ENCODE measurements around the gene SV2C. TPM values are rescaled to one million over a fixed set of nuclear protein-coding genes. Genes with fewer than 3 reads are reported as not detected.

The SV2C gene
- total RNA-seq, 1 donor from 2014 or later, result 3.4 TPM

DNA sequence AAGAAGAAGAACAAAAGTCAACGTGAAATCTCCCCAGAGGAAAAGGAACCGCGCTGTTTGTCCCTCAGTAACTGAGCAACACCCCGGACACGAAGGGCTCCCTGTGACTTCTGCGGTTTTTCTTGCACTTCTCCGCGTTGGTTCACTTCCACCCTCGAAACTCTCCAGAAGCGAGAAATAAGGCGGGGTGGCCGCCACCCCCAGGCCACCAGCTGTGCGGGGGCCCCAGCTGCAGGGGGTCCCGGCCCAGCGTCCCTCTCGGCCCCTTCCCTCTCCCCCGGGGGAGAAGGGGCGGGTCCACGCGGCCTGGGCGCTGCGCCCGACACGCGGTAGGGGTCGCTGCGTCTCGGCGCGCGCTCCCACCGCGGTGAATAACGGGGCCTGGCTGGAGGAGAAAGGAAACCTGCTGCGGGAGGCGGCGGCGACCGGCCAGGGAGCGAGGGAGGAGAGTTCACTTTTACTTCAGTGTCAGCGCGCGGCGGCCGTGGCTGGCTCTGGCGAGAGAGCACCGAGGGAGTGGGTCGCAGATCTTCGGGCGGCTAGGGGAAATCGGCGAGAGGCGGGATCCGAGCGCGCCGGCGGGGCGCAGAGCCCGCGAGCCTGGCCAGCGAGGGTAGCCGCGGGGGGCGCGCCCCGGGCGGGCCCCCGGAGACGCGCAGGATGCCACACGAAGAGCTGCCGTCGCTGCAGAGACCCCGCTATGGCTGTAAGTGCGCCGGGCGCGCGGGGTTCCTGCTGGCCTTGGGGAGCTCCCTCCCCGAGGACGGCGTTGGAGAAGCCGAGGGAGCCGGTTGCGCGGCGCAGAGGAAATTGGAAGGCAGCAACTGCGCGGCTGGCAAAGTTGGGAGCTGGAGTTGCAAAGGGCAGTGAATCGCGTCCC, 319.9 kb downstream of the SV2C start, which contains the start of gene IQGAP2:
IQGAP2 (plus strand) TSS at position 400 of the 880 bp plus-strand sequence; CDS start at position 661, 261 bp downstream.
- intact Hi-C loops (cut with DNase I), result no loop called here
- H3K4me3 ChIP-seq, result peak within 1 kb of the TSS; percentile 51 to 52
- TF ChIP-seq, protein P1, sequence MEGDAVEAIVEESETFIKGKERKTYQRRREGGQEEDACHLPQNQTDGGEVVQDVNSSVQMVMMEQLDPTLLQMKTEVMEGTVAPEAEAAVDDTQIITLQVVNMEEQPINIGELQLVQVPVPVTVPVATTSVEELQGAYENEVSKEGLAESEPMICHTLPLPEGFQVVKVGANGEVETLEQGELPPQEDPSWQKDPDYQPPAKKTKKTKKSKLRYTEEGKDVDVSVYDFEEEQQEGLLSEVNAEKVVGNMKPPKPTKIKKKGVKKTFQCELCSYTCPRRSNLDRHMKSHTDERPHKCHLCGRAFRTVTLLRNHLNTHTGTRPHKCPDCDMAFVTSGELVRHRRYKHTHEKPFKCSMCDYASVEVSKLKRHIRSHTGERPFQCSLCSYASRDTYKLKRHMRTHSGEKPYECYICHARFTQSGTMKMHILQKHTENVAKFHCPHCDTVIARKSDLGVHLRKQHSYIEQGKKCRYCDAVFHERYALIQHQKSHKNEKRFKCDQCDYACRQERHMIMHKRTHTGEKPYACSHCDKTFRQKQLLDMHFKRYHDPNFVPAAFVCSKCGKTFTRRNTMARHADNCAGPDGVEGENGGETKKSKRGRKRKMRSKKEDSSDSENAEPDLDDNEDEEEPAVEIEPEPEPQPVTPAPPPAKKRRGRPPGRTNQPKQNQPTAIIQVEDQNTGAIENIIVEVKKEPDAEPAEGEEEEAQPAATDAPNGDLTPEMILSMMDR (IDR thresholded peaks at IDR 0.05), result peak in 2 of 3 experiments; percentile 35 to 44
- TF ChIP-seq POLR2AphosphoS5 (IDR thresholded peaks at IDR 0.05; ENCODE audit: insufficient read depth in 1 of 2, low read depth in 1 of 2), result peak in 1 of 2 donors; percentile 58
- no peak for TF ChIP-seq POLR2A (IDR thresholded peaks at IDR 0.05)
- no peaks in the 10 kb centered on the region for H3K9me3 ChIP-seq
- no peaks in the 10 kb centered on the region for H3K36me3 ChIP-seq
- H3K4me1 ChIP-seq, result peaks cover 17% of the 10 kb centered on the region
- H3K27ac ChIP-seq, result peak within 1 kb of the TSS; percentile 65
- H3K27me3 ChIP-seq, result no peaks in the 10 kb centered on the region
- no peak for DNase-seq (ENCODE audit: extremely low spot score in 2 of 2)

Small RNA genes lying within 50 kb of the gene (small RNA-seq; reads per million reads assigned to genes)
- gene AC113404.2 (not detected), gene RNA5SP186 (not detected)

Measured in vagina (tissue), 2 donors.